Heart left ventricle (tissue), 16 donors: ENCODE results near the gene SCUBE3. TPM values are rescaled to one million over a fixed set of nuclear protein-coding genes. Genes with fewer than 3 reads are reported as not detected.

Source experiments
- ATAC-seq, 4 donors: fragments of 200-7000 bp; cut with Tn5 transposase; one replicate each; pipeline ENCODE4 v1.9.1; 2020 to 2022; ENCODE audit warnings: moderate library complexity in 4 of 4, mild to moderate bottlenecking in 3 of 4, moderate number of reproducible peaks in 1 of 4
- DNase-seq, 5 donors: peaks; one replicate each; pipeline ENCODE4 v3.0.0-alpha.2; 2020
- H3K27ac ChIP-seq, 12 donors: fragments of 200-600 bp; sonication (generic) in 4 of 12; one replicate each; pipeline versions ENCODE4 v1.5.0 to v1.8.0; 2016 to 2022; ENCODE audit warnings: mild to moderate bottlenecking in 2 of 12
- H3K27me3 ChIP-seq, 9 donors: fragments of 200-600 bp; sonication (generic) in 2 of 9; one replicate each; pipeline versions ENCODE4 v1.5.1 to v1.8.0; 2016 to 2022; ENCODE audit warnings: mild to moderate bottlenecking in 3 of 9
- H3K36me3 ChIP-seq, 9 donors: fragments of 200-600 bp; sonication (generic) in 2 of 9; one replicate each; pipeline versions ENCODE4 v1.5.0 to v1.8.0; 2018 to 2022; ENCODE audit warnings: mild to moderate bottlenecking in 2 of 9
- H3K4me1 ChIP-seq, 12 donors: fragments of 200-600 bp; sonication (generic) in 4 of 12; one replicate each; pipeline versions ENCODE4 v1.5.0 to v1.8.0; 2016 to 2022; ENCODE audit warnings: mild to moderate bottlenecking in 3 of 12
- H3K4me3 ChIP-seq, 12 donors: fragments of 200-600 bp; sonication (generic) in 4 of 12; one replicate each; pipeline versions ENCODE4 v1.5.0 to v1.8.0; 2017 to 2022; ENCODE audit warnings: mild to moderate bottlenecking in 9 of 12, moderate library complexity in 4 of 12
- H3K9me3 ChIP-seq, 12 donors: fragments of 200-600 bp; sonication (generic) in 4 of 12; one replicate each; pipeline versions ENCODE4 v1.5.0 to v1.8.0; 2016 to 2022; ENCODE audit warnings: mild to moderate bottlenecking in 1 of 12
- POLR2A ChIP-seq, 2 donors: fragments of 450-650 bp; IDR thresholded peaks; one replicate each; pipeline ENCODE4 v1.6.1; 2017; ENCODE audit warnings: antibody characterized with exemption in 2 of 2, mild to moderate bottlenecking in 2 of 2, moderate library complexity in 2 of 2
- WGBS, 4 donors: extraction: QIAGEN DNeasy Blood & Tissue Kit in 2 of 4; methylation state at CpG; one replicate each; pipeline versions ENCODE4 v1.1.5 to v1.1.7; 2013 to 2018; 5-methylcytosine and 5-hydroxymethylcytosine counted together
- intact Hi-C, 10 donors: fragments of 100-400 bp; cut with DNase I; formaldehyde crosslinking; loops; one replicate each; pipeline versions ENCODE4 v1.11.1 to v1.14.2; 2022
- polyA plus RNA-seq, 2 donors: library from polyadenylated mRNA; stranded (reverse); fragments of 200-250 nt; gene quantifications; one replicate each; pipeline ENCODE4 v1.2.3, GENCODE V29; 2013
- total RNA-seq, 9 donors: library from RNA; depleted of rRNA in 2 of 9; stranded (reverse); fragments of >200 nt in 2 of 9; fragmentation: NEBNext Ultra II Directional in 3 of 9; extraction: Animal tissue kit (Norgen Biotek cat#: 25700) in 3 of 9; gene quantifications; one replicate each; pipeline versions ENCODE4 v1.1.0 to v1.2.4, GENCODE V29; 2016 to 2023
- TF ChIP-seq, protein P1 (sequence below), 12 donors: fragments of 200-600 bp; sonication (generic) in 4 of 12; IDR thresholded peaks; one replicate each; pipeline versions ENCODE4 v1.5.0 to v1.8.0; 2018 to 2022; ENCODE audit warnings: antibody characterized with exemption in 12 of 12, mild to moderate bottlenecking in 5 of 12
- donor health status: ischemic (EF 13 %, LVEDD 7.1; RV severe dilation, severe dysfunction).
- donor health status: healthy with polysubstance abuse.
- donor health status: DM: no; HTN: yes; CAD: no.
- donor health status: DM: no; HTN: no; CAD: no.
- donor health status: ischemic (EF 25% LVEDD 6.9; RV normal size, moderate dysfunction).
- donor health status: ischemic (EF 25% LVEDD 5.7; RV mildly dilated, moderate dysfunction).
- donor health status: healthy.
- donor health status: DM: yes; HTN: yes; CAD: no.
- donor health status: ischemic (EF 35%, LVEDD 5.7; RV mildly dilated, moderate dysfunction).
- donor health status: nonischemic (EF 11% LVEDD 7.7; RV severe dilation, severe dysfunction).
- donor health status: DM: yes; HTN: yes; CAD: no.
- donor health status: PGD.
- donor health status: ischemic (EF 29% LVEDD 5.4; RV normal size, mild dysfunction).
- donor health status: nonischemic (EF 23%, LVEDD 6.1; RV moderate dilation, normal function).

The SCUBE3 gene
- total and polyA plus RNA-seq, 11 donors = 0.61 to 18.7 (median 4.3) TPM

DNA sequence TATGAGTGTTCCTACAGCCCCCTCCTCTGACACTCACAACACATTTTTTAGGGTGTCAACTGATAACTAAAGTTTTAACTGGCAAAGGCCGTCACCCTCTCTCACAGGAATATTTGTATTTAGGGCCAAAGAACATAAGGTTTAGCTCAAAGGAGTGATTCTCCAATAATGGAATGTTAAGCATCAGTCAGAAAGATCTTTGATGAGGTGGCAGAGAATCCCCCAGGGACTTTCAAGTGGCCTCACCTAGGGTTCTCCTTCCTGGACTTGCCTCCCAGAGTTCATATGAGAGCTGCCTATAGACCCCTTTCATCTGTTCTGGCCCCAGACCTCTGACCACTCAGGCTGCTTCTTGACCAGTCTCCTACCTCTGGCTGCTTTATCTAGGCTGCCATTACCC lies 7.4 kb upstream of the SCUBE3 start:
- intact Hi-C loops = loop anchor here in 8 of 10 donors (5.0 to 10.0 kb wide), 5 partner anchors 36 to 222 kb away; partner anchors contain the start of gene TCP11 (in 1 of the 8)
- no peak overlapping the region for H3K27ac ChIP-seq
- H3K9me3 ChIP-seq = no peaks in the 10 kb centered on the region
- WGBS, 4 donors = 83 to 94% (median 88%) methylated on average over 1 of the region's 1 CpG
- TF ChIP-seq, protein P1, sequence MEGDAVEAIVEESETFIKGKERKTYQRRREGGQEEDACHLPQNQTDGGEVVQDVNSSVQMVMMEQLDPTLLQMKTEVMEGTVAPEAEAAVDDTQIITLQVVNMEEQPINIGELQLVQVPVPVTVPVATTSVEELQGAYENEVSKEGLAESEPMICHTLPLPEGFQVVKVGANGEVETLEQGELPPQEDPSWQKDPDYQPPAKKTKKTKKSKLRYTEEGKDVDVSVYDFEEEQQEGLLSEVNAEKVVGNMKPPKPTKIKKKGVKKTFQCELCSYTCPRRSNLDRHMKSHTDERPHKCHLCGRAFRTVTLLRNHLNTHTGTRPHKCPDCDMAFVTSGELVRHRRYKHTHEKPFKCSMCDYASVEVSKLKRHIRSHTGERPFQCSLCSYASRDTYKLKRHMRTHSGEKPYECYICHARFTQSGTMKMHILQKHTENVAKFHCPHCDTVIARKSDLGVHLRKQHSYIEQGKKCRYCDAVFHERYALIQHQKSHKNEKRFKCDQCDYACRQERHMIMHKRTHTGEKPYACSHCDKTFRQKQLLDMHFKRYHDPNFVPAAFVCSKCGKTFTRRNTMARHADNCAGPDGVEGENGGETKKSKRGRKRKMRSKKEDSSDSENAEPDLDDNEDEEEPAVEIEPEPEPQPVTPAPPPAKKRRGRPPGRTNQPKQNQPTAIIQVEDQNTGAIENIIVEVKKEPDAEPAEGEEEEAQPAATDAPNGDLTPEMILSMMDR (IDR thresholded peaks at IDR 0.05) = no peak
- no peak for TF ChIP-seq POLR2A (IDR thresholded peaks at IDR 0.05)
- H3K4me3 ChIP-seq = no peak overlapping the region
- H3K4me1 ChIP-seq = peaks cover 0 to 24% (median 2%) of the 10 kb centered on the region in 12 donors
- ATAC-seq (no peak), DNase-seq (no peak)
- H3K27me3 ChIP-seq = peaks cover 0 to 6% (median 0%) of the 10 kb centered on the region in 9 donors
- no peaks in the 10 kb centered on the region for H3K36me3 ChIP-seq

DNA sequence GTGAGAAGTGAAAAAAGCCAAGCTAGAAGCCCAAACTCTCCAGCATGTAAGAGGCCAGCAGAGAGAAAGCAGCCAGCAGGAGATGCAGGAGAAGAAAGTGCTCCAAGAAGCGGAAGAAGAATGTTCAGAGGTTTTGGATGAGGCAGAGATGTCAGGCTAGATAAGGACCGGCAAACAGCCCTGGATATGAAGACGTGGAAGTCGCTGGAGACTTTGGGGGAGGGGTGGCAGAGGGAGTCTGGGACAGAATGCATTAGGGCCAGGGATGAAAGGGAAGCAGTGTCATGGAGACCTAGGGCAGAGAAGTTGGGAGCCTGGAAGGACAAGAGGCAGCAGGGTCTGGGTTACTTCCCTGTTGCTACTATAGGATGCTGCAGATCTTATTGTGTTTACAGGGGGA lies 5.3 kb upstream of the SCUBE3 start:
- H3K27me3 ChIP-seq = peaks cover 0 to 25% (median 2%) of the 10 kb centered on the region in 9 donors

DNA sequence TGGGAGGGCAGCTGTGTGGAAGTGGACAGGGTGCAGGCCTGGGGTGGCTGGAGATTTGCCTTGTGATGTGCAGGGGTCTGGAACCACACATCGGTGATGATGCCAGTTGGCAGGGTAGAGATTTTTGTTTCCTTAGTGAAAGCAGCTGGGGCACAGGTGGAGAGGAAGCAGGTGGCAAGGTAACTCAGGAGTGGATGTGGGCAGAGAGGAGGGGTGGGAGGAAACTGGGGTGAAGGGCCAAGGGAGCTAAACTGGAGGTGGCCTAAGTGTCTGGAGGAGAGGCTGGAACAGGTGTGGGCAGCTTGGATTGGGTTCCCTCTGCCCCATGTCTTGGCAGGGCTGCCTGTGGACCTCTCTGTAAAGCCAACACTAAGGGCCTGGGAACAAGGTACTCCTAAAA lies 4.7 kb upstream of the SCUBE3 start:
- 68 to 78% (median 74%) methylated on average over 1 of the region's 1 CpG for WGBS, 4 donors
- peaks cover 0 to 15% (median 4%) of the 10 kb centered on the region in 12 donors for H3K4me1 ChIP-seq
- H3K9me3 ChIP-seq = no peaks in the 10 kb centered on the region
- DNase-seq (no peak), ATAC-seq (no peak)
- no peak overlapping the region for H3K4me3 ChIP-seq
- TF ChIP-seq, protein P1 (IDR thresholded peaks at IDR 0.05) = no peak
- TF ChIP-seq POLR2A (IDR thresholded peaks at IDR 0.05) = no peak
- no peaks in the 10 kb centered on the region for H3K36me3 ChIP-seq
- H3K27ac ChIP-seq = no peak overlapping the region
- intact Hi-C loops = loop anchor here in 8 of 10 donors (5.0 to 10.0 kb wide), 5 partner anchors 33 to 224 kb away; partner anchors contain the start of gene TCP11 (in 1 of the 8)
- H3K27me3 ChIP-seq = peaks cover 0 to 31% (median 7%) of the 10 kb centered on the region in 9 donors

More for the DNA sequence above, 5.3 kb upstream of the SCUBE3 start:
- DNase-seq (no peak), ATAC-seq (no peak)
- TF ChIP-seq POLR2A (IDR thresholded peaks at IDR 0.05) = no peak
- TF ChIP-seq, protein P1 (IDR thresholded peaks at IDR 0.05) = no peak
- no peaks in the 10 kb centered on the region for H3K9me3 ChIP-seq
- no peak overlapping the region for H3K27ac ChIP-seq
- H3K4me3 ChIP-seq = no peak overlapping the region
- peaks cover 0 to 15% (median 2%) of the 10 kb centered on the region in 12 donors for H3K4me1 ChIP-seq
- intact Hi-C loops = loop anchor here in 8 of 10 donors (5.0 to 10.0 kb wide), 5 partner anchors 34 to 224 kb away; partner anchors contain the start of gene TCP11 (in 1 of the 8)
- 36 to 50% (median 47%) methylated on average over 4 of the region's 4 CpGs for WGBS, 4 donors
- H3K36me3 ChIP-seq = no peaks in the 10 kb centered on the region

DNA sequence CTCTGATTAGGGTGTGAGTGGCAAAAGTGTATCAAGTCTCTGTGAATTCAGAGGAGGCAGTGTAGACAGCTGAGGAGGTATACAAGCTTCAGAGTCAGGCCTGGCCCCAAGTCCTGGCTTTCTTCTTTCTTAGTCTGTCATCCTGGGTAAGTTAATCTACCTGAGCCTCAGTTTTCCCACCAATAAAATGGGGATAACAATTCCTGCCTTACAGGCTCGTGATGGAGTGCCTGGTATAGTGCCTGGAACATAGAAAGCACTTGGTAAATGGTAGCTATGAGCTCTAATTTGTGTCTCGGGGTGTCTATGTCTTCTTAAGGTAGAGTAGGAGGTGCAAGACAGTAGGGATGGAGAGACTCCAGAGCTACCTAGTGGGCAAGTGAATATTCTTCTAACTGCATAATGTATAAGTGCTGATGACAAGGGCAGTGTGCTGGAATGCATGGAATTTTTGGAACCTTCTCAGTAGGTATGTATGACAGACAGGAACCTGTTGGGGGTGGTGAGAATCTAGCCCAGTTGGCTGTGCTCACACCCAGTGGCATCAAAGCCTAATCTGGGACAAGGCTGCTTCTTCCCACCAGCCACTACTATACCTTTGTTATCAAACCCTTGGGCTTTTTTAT lies 4.0 kb upstream of the SCUBE3 start:
- no peak overlapping the region for H3K4me3 ChIP-seq
- intact Hi-C loops = loop anchor here in 8 of 10 donors (5.0 to 10.0 kb wide), 5 partner anchors 33 to 225 kb away; partner anchors contain the start of gene TCP11 (in 1 of the 8)
- no peaks in the 10 kb centered on the region for H3K36me3 ChIP-seq
- peaks cover 0 to 38% (median 12%) of the 10 kb centered on the region in 9 donors for H3K27me3 ChIP-seq
- peaks cover 0 to 17% (median 8%) of the 10 kb centered on the region in 12 donors for H3K4me1 ChIP-seq
- DNase-seq (no peak), ATAC-seq (no peak)
- no peak overlapping the region for H3K27ac ChIP-seq
- no peak for TF ChIP-seq POLR2A (IDR thresholded peaks at IDR 0.05)
- TF ChIP-seq, protein P1 (IDR thresholded peaks at IDR 0.05) = no peak
- no peaks in the 10 kb centered on the region for H3K9me3 ChIP-seq
- 86 to 93% (median 87%) methylated on average over 2 of the region's 2 CpGs for WGBS, 4 donors
